ENCODE measurements around the gene EMILIN2.

The EMILIN2 gene

GRCh38 chr18:2916184-2916583, 69.4 kb downstream of the EMILIN2 start:
- no peak for DNase-seq (ENCODE audit: low read depth in 2 of 2)

- DNase-seq (ENCODE audit: low read depth in 2 of 2): no peak
These were observed 70.6 kb downstream of the EMILIN2 start for GRCh38 chr18:2917259-2918047.

- DNase-seq (ENCODE audit: low read depth in 2 of 2): no peak
These were observed 72.2 kb downstream of the EMILIN2 start for GRCh38 chr18:2918761-2919550.

GRCh38 chr18:2919600-2919999, 72.8 kb downstream of the EMILIN2 start:
- no peak for DNase-seq (ENCODE audit: low read depth in 2 of 2)

GRCh38 chr18:2920027-2920426, 73.2 kb downstream of the EMILIN2 start:
- DNase-seq (ENCODE audit: low read depth in 2 of 2): no peak

- no peak for DNase-seq (ENCODE audit: low read depth in 2 of 2)
These were observed 73.9 kb downstream of the EMILIN2 start for GRCh38 chr18:2920546-2921343.

GRCh38 chr18:2921778-2922177, 75.0 kb downstream of the EMILIN2 start:
- DNase-seq (ENCODE audit: low read depth in 2 of 2): no peak

- no peak for DNase-seq (ENCODE audit: low read depth in 2 of 2)
These were observed 76.7 kb downstream of the EMILIN2 start for GRCh38 chr18:2923464-2923863.

GRCh38 chr18:2924920-2925319, 78.1 kb downstream of the EMILIN2 start:
- no peak for DNase-seq (ENCODE audit: low read depth in 2 of 2)

- DNase-seq (ENCODE audit: low read depth in 2 of 2): no peak
These were observed 79.7 kb downstream of the EMILIN2 start for GRCh38 chr18:2926528-2926927.

GRCh38 chr18:2927745-2928144, 80.9 kb downstream of the EMILIN2 start:
- DNase-seq (ENCODE audit: low read depth in 2 of 2): no peak

- DNase-seq (ENCODE audit: low read depth in 2 of 2): no peak
These were observed 85.7 kb downstream of the EMILIN2 start for GRCh38 chr18:2932247-2933181.

- DNase-seq (ENCODE audit: low read depth in 2 of 2): no peak
These were observed 87.2 kb downstream of the EMILIN2 start for GRCh38 chr18:2933995-2934394.

GRCh38 chr18:2935438-2936192, 88.8 kb downstream of the EMILIN2 start:
- DNase-seq (ENCODE audit: low read depth in 2 of 2): no peak

GRCh38 chr18:2939317-2939716, 92.5 kb downstream of the EMILIN2 start:
- DNase-seq (ENCODE audit: low read depth in 2 of 2): no peak

GRCh38 chr18:2948038-2948437, 101.2 kb downstream of the EMILIN2 start:
- DNase-seq (ENCODE audit: low read depth in 2 of 2): no peak

GRCh38 chr18:2952605-2953004, 105.8 kb downstream of the EMILIN2 start:
- DNase-seq (ENCODE audit: low read depth in 2 of 2): no peak

- no peak for DNase-seq (ENCODE audit: low read depth in 2 of 2)
These were observed 107.3 kb downstream of the EMILIN2 start for GRCh38 chr18:2953935-2954653.

- no peak for DNase-seq (ENCODE audit: low read depth in 2 of 2)
These were observed 108.3 kb downstream of the EMILIN2 start for GRCh38 chr18:2954869-2955645.
